ENCODE data around the gene XIAP.

- TF ChIP-seq POLR2AphosphoS5 (IDR thresholded peaks at IDR 0.05) (no peak), POLR2A (IDR thresholded peaks at IDR 0.05) (no peak)
- TF ChIP-seq, protein P1, sequence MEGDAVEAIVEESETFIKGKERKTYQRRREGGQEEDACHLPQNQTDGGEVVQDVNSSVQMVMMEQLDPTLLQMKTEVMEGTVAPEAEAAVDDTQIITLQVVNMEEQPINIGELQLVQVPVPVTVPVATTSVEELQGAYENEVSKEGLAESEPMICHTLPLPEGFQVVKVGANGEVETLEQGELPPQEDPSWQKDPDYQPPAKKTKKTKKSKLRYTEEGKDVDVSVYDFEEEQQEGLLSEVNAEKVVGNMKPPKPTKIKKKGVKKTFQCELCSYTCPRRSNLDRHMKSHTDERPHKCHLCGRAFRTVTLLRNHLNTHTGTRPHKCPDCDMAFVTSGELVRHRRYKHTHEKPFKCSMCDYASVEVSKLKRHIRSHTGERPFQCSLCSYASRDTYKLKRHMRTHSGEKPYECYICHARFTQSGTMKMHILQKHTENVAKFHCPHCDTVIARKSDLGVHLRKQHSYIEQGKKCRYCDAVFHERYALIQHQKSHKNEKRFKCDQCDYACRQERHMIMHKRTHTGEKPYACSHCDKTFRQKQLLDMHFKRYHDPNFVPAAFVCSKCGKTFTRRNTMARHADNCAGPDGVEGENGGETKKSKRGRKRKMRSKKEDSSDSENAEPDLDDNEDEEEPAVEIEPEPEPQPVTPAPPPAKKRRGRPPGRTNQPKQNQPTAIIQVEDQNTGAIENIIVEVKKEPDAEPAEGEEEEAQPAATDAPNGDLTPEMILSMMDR (IDR thresholded peaks at IDR 0.05) = no peak
Measured at GRCh38 chrX:123869488-123869887, 9.6 kb downstream of the XIAP start.

All from transverse colon (tissue), 4 donors.